SW480 (cell line): Measurements from ENCODE around the gene RPL38.

Experiments used
- DNase-seq: peaks from one replicate; pipeline ENCODE4 v3.0.0-alpha.2; 2016; ENCODE audit warnings: low spot score

Gene RPL38

GRCh38 chr17:74226252-74226651, 22.8 kb downstream of the RPL38 start:
- no peak for DNase-seq

- no peak for DNase-seq
Observed at GRCh38 chr17:74227271-74228080, 24.0 kb downstream of the RPL38 start.

- DNase-seq: no peak
Observed at GRCh38 chr17:74228306-74228978, 25.0 kb downstream of the RPL38 start.

GRCh38 chr17:74230896-74231295, 27.4 kb downstream of the RPL38 start:
- no peak for DNase-seq

GRCh38 chr17:74231928-74232907, 28.7 kb downstream of the RPL38 start:
- no peak for DNase-seq

GRCh38 chr17:74233937-74234336, 30.5 kb downstream of the RPL38 start:
- no peak for DNase-seq

GRCh38 chr17:74234486-74234885, 31.0 kb downstream of the RPL38 start:
- no peak for DNase-seq

- DNase-seq: no peak
Observed at GRCh38 chr17:74235040-74235581, 31.6 kb downstream of the RPL38 start.

- no peak for DNase-seq
Observed at GRCh38 chr17:74235911-74236371, 32.5 kb downstream of the RPL38 start.

GRCh38 chr17:74237321-74237720, 33.8 kb downstream of the RPL38 start:
- no peak for DNase-seq

- DNase-seq: no peak
Observed at GRCh38 chr17:74239172-74239571, 35.7 kb downstream of the RPL38 start.

- no peak for DNase-seq
Observed at GRCh38 chr17:74240618-74241205, 37.2 kb downstream of the RPL38 start.

GRCh38 chr17:74241431-74241830, 38.0 kb downstream of the RPL38 start:
- DNase-seq: no peak

GRCh38 chr17:74241847-74242246, 38.4 kb downstream of the RPL38 start:
- DNase-seq: no peak

GRCh38 chr17:74243013-74243755, 39.7 kb downstream of the RPL38 start:
- DNase-seq: no peak

- no peak for DNase-seq
Observed at GRCh38 chr17:74244128-74244527, 40.6 kb downstream of the RPL38 start.

- no peak for DNase-seq
Observed at GRCh38 chr17:74244548-74244947, 41.1 kb downstream of the RPL38 start.

GRCh38 chr17:74245145-74245831, 41.8 kb downstream of the RPL38 start:
- no peak for DNase-seq

GRCh38 chr17:74245871-74246270, 42.4 kb downstream of the RPL38 start:
- no peak for DNase-seq

GRCh38 chr17:74249590-74250270, 46.3 kb downstream of the RPL38 start:
- no peak for DNase-seq
